H1 (cell line): ENCODE data around the gene NELL1. TPM values are rescaled to one million over a fixed set of nuclear protein-coding genes. Genes with fewer than 3 reads are reported as not detected.

Source experiments
- CTCF ChIA-PET: fragments of 300-600 bp; sonication (Branson Sonifier 250); formaldehyde crosslinking; loops from one replicate; lab custom pipeline; 2021; ENCODE audit not compliant: partially characterized antibody; lab: Charles Lee
- POLR2A ChIA-PET: fragments of 300-600 bp; sonication (Branson Sonifier 250); formaldehyde crosslinking; loops from one replicate; lab custom pipeline; 2021; ENCODE audit warnings: inconsistent platforms; ENCODE audit not compliant: partially characterized antibody; lab: Charles Lee
- DNase-seq, 2 experiments: peaks; one replicate each; pipeline versions ENCODE4 v3.0.0 to v3.0.0-alpha.2; 2010 to 2022; ENCODE audit warnings: low spot score in 2 of 2, low read depth in 1 of 2, mixed read lengths in 1 of 2
- FAIRE-seq: peaks from 2 replicates; lab custom pipeline; 2011; peaks lifted over from hg19 to GRCh38; lab: Jason Lieb, UNC
- H2AFZ ChIP-seq: 2 replicates; pipeline ENCODE4 v1.8.1; 2012; ENCODE audit warnings: low read length, inconsistent platforms
- H2AK5ac ChIP-seq: 2 replicates; pipeline ENCODE4 v1.6.1; 2013; ENCODE audit warnings: low read depth, low read length
- H2BK120ac ChIP-seq: replicated peaks from 2 replicates; pipeline ENCODE3; 2013; ENCODE audit warnings: low read depth, low read length, inconsistent platforms
- H2BK12ac ChIP-seq: 2 replicates; pipeline ENCODE4 v1.6.1; 2013; ENCODE audit warnings: low read depth, low read length
- H2BK15ac ChIP-seq: 2 replicates; pipeline ENCODE4 v1.6.1; 2013; ENCODE audit warnings: low read length
- H2BK20ac ChIP-seq: 2 replicates; pipeline ENCODE4 v1.6.1; 2013; ENCODE audit warnings: low read length
- H2BK5ac ChIP-seq: 2 replicates; pipeline ENCODE4 v1.6.1; 2013; ENCODE audit warnings: low read depth, low read length
- H3K14ac ChIP-seq: 2 replicates; pipeline ENCODE4 v1.6.1; 2013; ENCODE audit warnings: inconsistent platforms; ENCODE audit not compliant: insufficient read length
- H3K18ac ChIP-seq: 2 replicates; pipeline ENCODE4 v1.6.1; 2013; ENCODE audit warnings: low read length; ENCODE audit errors: extremely low read depth
- H3K23ac ChIP-seq: 2 replicates; pipeline ENCODE4 v1.6.1; 2013; ENCODE audit warnings: inconsistent platforms; ENCODE audit not compliant: insufficient read length
- H3K23me2 ChIP-seq: 2 replicates; pipeline ENCODE4 v1.6.1; 2013; ENCODE audit warnings: low read depth, low read length
- H3K27ac ChIP-seq: 2 replicates; pipeline ENCODE4 v1.6.1; 2011; ENCODE audit warnings: low read depth, low read length, inconsistent platforms
- H3K27me3 ChIP-seq, 4 experiments: replicated peaks in 1 of 4; 1 replicate in 1 of 4; 2 replicates in 3 of 4; pipeline versions ENCODE4 v1.6.1 to v1.8.1; 2011 to 2013; ENCODE audit warnings: low read length in 3 of 4, mild to moderate bottlenecking in 3 of 4, inconsistent platforms in 2 of 4, mixed read lengths in 2 of 4, moderate library complexity in 1 of 4; ENCODE audit not compliant: control insufficient read depth in 3 of 4, insufficient read depth in 3 of 4; ENCODE audit errors: extremely low read depth in 1 of 4
- H3K36me3 ChIP-seq, 4 experiments: 2 replicates each; pipeline versions ENCODE4 v1.6.1 to v1.8.1; 2011 to 2013; ENCODE audit warnings: mild to moderate bottlenecking in 4 of 4, low read length in 3 of 4, moderate library complexity in 2 of 4, control low read depth in 1 of 4, inconsistent platforms in 1 of 4; ENCODE audit not compliant: insufficient read depth in 4 of 4, control insufficient read depth in 2 of 4
- H3K4ac ChIP-seq: replicated peaks from 2 replicates; pipeline ENCODE3; 2013; ENCODE audit warnings: low read length, low read depth, mixed read lengths, inconsistent platforms; ENCODE audit not compliant: insufficient read length
- H3K4me1 ChIP-seq, 4 experiments: replicated peaks in 1 of 4; 1 replicate in 1 of 4; 2 replicates in 3 of 4; pipeline versions ENCODE4 v1.6.1 to v1.8.1; 2011 to 2013; ENCODE audit warnings: low read length in 3 of 4, inconsistent platforms in 2 of 4, mixed read lengths in 1 of 4; ENCODE audit not compliant: insufficient read depth in 4 of 4, control insufficient read depth in 3 of 4
- H3K4me2 ChIP-seq, 2 experiments: 2 replicates each; pipeline versions ENCODE4 v1.6.1 to v1.8.1; 2011 to 2013; ENCODE audit warnings: low read depth in 2 of 2, low read length in 2 of 2, control low read depth in 1 of 2, inconsistent platforms in 1 of 2, mild to moderate bottlenecking in 1 of 2; ENCODE audit not compliant: insufficient read depth in 1 of 2
- H3K4me3 ChIP-seq, 4 experiments: fragments of 200-600, 300-600 bp in 1 of 4; sonication (generic), shearing (Covaris generic), sonication (Bioruptor Twin) in 1 of 4; 2 replicates each; pipeline versions ENCODE4 v1.5.1 to v1.8.1; 2011 to 2016; ENCODE audit warnings: low read length in 4 of 4, low read depth in 3 of 4, control low read depth in 2 of 4, inconsistent platforms in 2 of 4, mild to moderate bottlenecking in 2 of 4, mixed read lengths in 1 of 4, moderate library complexity in 1 of 4; ENCODE audit not compliant: insufficient read depth in 2 of 4; ENCODE audit errors: extremely low read depth in 1 of 4
- H3K56ac ChIP-seq: replicated peaks from 2 replicates; pipeline ENCODE3; 2013; ENCODE audit warnings: low read depth, mild to moderate bottlenecking, mixed read lengths, low read length, inconsistent platforms; ENCODE audit not compliant: insufficient read length
- H3K79me1 ChIP-seq: 2 replicates; pipeline ENCODE4 v1.6.1; 2013; ENCODE audit warnings: low read depth, low read length, control low read depth
- H3K79me2 ChIP-seq, 2 experiments: 2 replicates each; pipeline versions ENCODE4 v1.6.1 to v1.8.1; 2012 to 2013; ENCODE audit warnings: low read length in 2 of 2, mild to moderate bottlenecking in 2 of 2, inconsistent platforms in 1 of 2; ENCODE audit not compliant: insufficient read depth in 2 of 2, control insufficient read depth in 1 of 2
- H3K9ac ChIP-seq, 4 experiments: replicated peaks in 1 of 4; 1 replicate in 1 of 4; 2 replicates in 3 of 4; pipeline versions ENCODE4 v1.6.1 to v1.8.1; 2011 to 2013; ENCODE audit warnings: low read depth in 3 of 4, low read length in 3 of 4, control low read depth in 2 of 4, mild to moderate bottlenecking in 2 of 4, moderate library complexity in 2 of 4, inconsistent platforms in 1 of 4; ENCODE audit errors: extremely low read depth in 1 of 4
- H3K9me3 ChIP-seq, 2 experiments: 2 replicates each; pipeline versions ENCODE4 v1.6.1 to v1.8.1; 2012 to 2013; ENCODE audit warnings: mild to moderate bottlenecking in 2 of 2, moderate library complexity in 2 of 2, control low read depth in 1 of 2, inconsistent platforms in 1 of 2, low read depth in 1 of 2, low read length in 1 of 2, mixed read lengths in 1 of 2; ENCODE audit not compliant: insufficient read depth in 2 of 2
- H4K20me1 ChIP-seq, 2 experiments: replicated peaks in 1 of 2; 2 replicates each; pipeline versions ENCODE3 to v1.8.1; 2011 to 2013; ENCODE audit warnings: inconsistent platforms in 2 of 2, low read length in 2 of 2, mild to moderate bottlenecking in 1 of 2; ENCODE audit not compliant: insufficient read depth in 2 of 2, control insufficient read depth in 1 of 2
- H4K5ac ChIP-seq: 2 replicates; pipeline ENCODE4 v1.6.1; 2013; ENCODE audit warnings: low read length, low read depth, mixed read lengths, inconsistent platforms; ENCODE audit not compliant: insufficient read length
- H4K8ac ChIP-seq: 2 replicates; pipeline ENCODE4 v1.8.0; 2013; ENCODE audit warnings: mild to moderate bottlenecking, moderate library complexity, low read length, inconsistent platforms; ENCODE audit not compliant: insufficient read depth; ENCODE audit errors: extremely low read depth
- H4K91ac ChIP-seq: replicated peaks from 2 replicates; pipeline ENCODE3; 2013; ENCODE audit warnings: low read length, mixed read lengths, inconsistent platforms; ENCODE audit not compliant: insufficient read length
- ATF3 ChIP-seq: IDR thresholded peaks from 2 replicates; pipeline ENCODE4 v1.6.1; 2011; ENCODE audit warnings: low read depth, mild to moderate bottlenecking, low read length; ENCODE audit not compliant: insufficient read depth
- CHD1 ChIP-seq: IDR thresholded peaks from 2 replicates; pipeline ENCODE4 v1.6.1; 2012; ENCODE audit warnings: low read depth, low read length, improper control_type of control experiment
- EZH2 ChIP-seq: fragments of 200-600 bp; sonication (generic); IDR thresholded peaks from 2 replicates; pipeline ENCODE4 v1.7.1; 2012; ENCODE audit warnings: low read depth, mild to moderate bottlenecking, moderate library complexity, low read length, inconsistent platforms; ENCODE audit not compliant: severe bottlenecking
- KDM1A ChIP-seq: fragments of 200-600, 300-600 bp; sonication (generic); IDR thresholded peaks from 2 replicates; pipeline ENCODE4 v1.7.1; 2016; ENCODE audit warnings: mild to moderate bottlenecking, low read length, borderline replicate concordance
- PHF8 ChIP-seq: fragments of 200-600 bp; sonication (generic); conservative IDR thresholded peaks from 2 replicates; pipeline ENCODE4 v1.7.1; 2012; ENCODE audit warnings: low read depth, mild to moderate bottlenecking, inconsistent platforms, low read length, moderate library complexity
- RBBP5 ChIP-seq: IDR thresholded peaks from 2 replicates; pipeline ENCODE4 v1.7.1; 2012; ENCODE audit warnings: low read depth, mild to moderate bottlenecking, inconsistent platforms, low read length, moderate library complexity, borderline replicate concordance
- TCF12 ChIP-seq: IDR thresholded peaks from 2 replicates; pipeline ENCODE4 v1.6.1; 2011; ENCODE audit warnings: low read depth, mild to moderate bottlenecking, low read length
- ZNF274 ChIP-seq: IDR thresholded peaks from 2 replicates; pipeline ENCODE4 v1.7.0; 2012; ENCODE audit warnings: low read length, borderline replicate concordance; ENCODE audit errors: extremely low read depth
- WGBS, 2 experiments: shearing (Covaris generic) in 1 of 2; methylation state at CpG; one replicate each; pipeline versions ENCODE4 v1.1.6 to v1.1.7; 2013 to 2015; ENCODE audit warnings: low lambda C conversion rate in 2 of 2, mixed read lengths in 2 of 2, inconsistent platforms in 1 of 2, low coverage in 1 of 2, missing lambda C conversion rate in 1 of 2; ENCODE audit not compliant: insufficient replicate concordance in 2 of 2, insufficient coverage in 1 of 2, insufficient read length in 1 of 2; ENCODE audit errors: extremely low coverage in 1 of 2, missing lambda C conversion rate in 1 of 2; 5-methylcytosine and 5-hydroxymethylcytosine counted together
- polyA plus RNA-seq, 7 experiments: library from polyadenylated mRNA; depleted of rRNA in 3 of 7; stranded (reverse) in 5 of 7; unstranded in 2 of 7; fragments of >200 nt in 5 of 7; fragments of 200-250 nt in 2 of 7; gene quantifications; 1 replicate in 5 of 7; 2 replicates in 1 of 7; 4 replicates in 1 of 7; pipeline versions ENCODE4 v1.2.1 to v1.2.3, GENCODE V29; 2011 to 2013; ENCODE audit warnings: missing spikeins in 2 of 7, mixed read lengths in 2 of 7
- total RNA-seq: library from RNA; stranded (reverse); fragmentation: NEBNext Ultra II Directional; extraction: Animal tissue kit (Norgen Biotek cat#: 25700); gene quantifications from 2 replicates; pipeline ENCODE4 v1.2.1, GENCODE V29; 2021

Gene NELL1
- total and polyA plus RNA-seq, 2 of the 8 experiments (the other 6 are each of a cell fraction or from before 2014, with no cell fraction given) = 0.21 TPM; not detected in 1

GRCh38 chr11:20719821-20720220 is 50.4 kb downstream of the NELL1 start:
- Histone ChIP-seq H2AFZ (no peak overlapping the region), H3K9me3 (no peaks in the 10 kb centered on the region), H3K27me3 (no peaks in the 10 kb centered on the region), H3K23me2 (no peaks in the 10 kb centered on the region), H2AK5ac (no peak overlapping the region), H2BK12ac (no peak overlapping the region), H3K79me2 (no peaks in the 10 kb centered on the region), H3K23ac (no peak overlapping the region), H3K14ac (no peak overlapping the region), H4K20me1 (no peaks in the 10 kb centered on the region), H2BK15ac (no peak overlapping the region), H3K27ac (no peak overlapping the region), H3K9ac (no peak overlapping the region), H3K4me1 (no peaks in the 10 kb centered on the region), H3K56ac (no peak overlapping the region), H4K5ac (no peak overlapping the region), H3K4me2 (no peak overlapping the region), H3K4ac (no peak overlapping the region), H3K79me1 (no peaks in the 10 kb centered on the region), H3K4me3 (no peak overlapping the region), H4K91ac (no peak overlapping the region), H3K18ac (no peak overlapping the region), H2BK5ac (no peak overlapping the region), H4K8ac (no peak overlapping the region), H2BK120ac (no peak overlapping the region), H3K36me3 (no peaks in the 10 kb centered on the region), H2BK20ac (no peak overlapping the region)
- no peak for FAIRE-seq
- POLR2A ChIA-PET = no interaction called here
- 91% methylated on average over 2 of the region's 2 CpGs; no CpG with 5 or more reads in 1 of the 2 experiments for WGBS, 2 experiments
- CTCF ChIA-PET = interaction anchor here (0.6 kb wide), 1 partner anchor 612 kb away, joined by 4 read pairs; no protein-coding TSS in a partner anchor
- no peak for DNase-seq
- no peak for TF ChIP-seq CHD1
- TF ChIP-seq KDM1A = no peak
- TF ChIP-seq ZNF274 = no peak
- no peak for TF ChIP-seq TCF12
- TF ChIP-seq PHF8 = no peak
- TF ChIP-seq RBBP5 = no peak
- TF ChIP-seq ATF3 = no peak
- no peak for TF ChIP-seq EZH2
